GM12878 (cell line): ENCODE measurements around the gene EMC6. TPM values are rescaled to one million over a fixed set of nuclear protein-coding genes. Genes with fewer than 3 reads are reported as not detected.

Experiments
- ATAC-seq: fragments of 200-7000 bp; cut with Tn5 transposase; 3 replicates; pipeline ENCODE4 v1.9.1; 2020; ENCODE audit warnings: mild to moderate bottlenecking, moderate library complexity
- BruUV-seq: library from RNA; stranded (reverse); fragments of 400-500 nt; replicated peaks from 2 replicates; lab custom pipeline; 2021; lab: Mats Ljungman, UMichigan
- CTCF ChIA-PET: fragments of 300-600 bp; sonication (Branson Sonifier 250); formaldehyde crosslinking; extraction: SDS; loops from one replicate; lab custom pipeline; 2021; ENCODE audit warnings: inconsistent platforms; lab: Yijun Ruan, JAX
- POLR2A ChIA-PET: fragments of 350-600 bp; formaldehyde crosslinking; extraction: SDS; loops from one replicate; lab custom pipeline; 2021; ENCODE audit warnings: inconsistent platforms; lab: Charles Lee
- RAD21 ChIA-PET: fragments of 300-600 bp; sonication (Branson Sonifier 250); formaldehyde crosslinking; loops from one replicate; lab custom pipeline; 2023; ENCODE audit warnings: antibody characterized with exemption; ENCODE audit not compliant: unreplicated experiment; lab: Charles Lee
- SMC1A ChIA-PET: fragments of 300-600 bp; sonication (Branson Sonifier 250); formaldehyde crosslinking; loops from one replicate; lab custom pipeline; 2023; ENCODE audit not compliant: unreplicated experiment, uncharacterized antibody; lab: Charles Lee
- DNase-seq: peaks from one replicate; pipeline ENCODE4 v3.0.0-alpha.2; 2011; ENCODE audit warnings: low read depth, low spot score
- FAIRE-seq: peaks from 3 replicates; lab custom pipeline; 2011; peaks lifted over from hg19 to GRCh38; lab: Jason Lieb, UNC
- H2AFZ ChIP-seq: 2 replicates; pipeline ENCODE4 v1.6.0; 2011; ENCODE audit warnings: low read depth, low read length, control low read depth; ENCODE audit not compliant: control insufficient read depth
- H3K27ac ChIP-seq: 2 replicates; pipeline ENCODE4 v1.5.1; 2011; ENCODE audit warnings: control low read depth; ENCODE audit not compliant: control insufficient read depth, insufficient read depth
- H3K27me3 ChIP-seq, 2 experiments: replicated peaks in 1 of 2; 2 replicates each; pipeline versions ENCODE4 v1.6.0 to v1.6.1; 2011; ENCODE audit warnings: low read length in 1 of 2; ENCODE audit not compliant: control insufficient read depth in 2 of 2, insufficient read depth in 2 of 2
- H3K36me3 ChIP-seq, 2 experiments: 2 replicates each; pipeline ENCODE4 v1.5.1; 2011; ENCODE audit warnings: low read length in 1 of 2; ENCODE audit not compliant: control insufficient read depth in 2 of 2, insufficient read depth in 2 of 2
- H3K4me1 ChIP-seq: 2 replicates; pipeline ENCODE4 v1.6.1; 2011; ENCODE audit warnings: mild to moderate bottlenecking, low read length, moderate library complexity, mixed read lengths; ENCODE audit not compliant: control insufficient read depth, insufficient read depth
- H3K4me2 ChIP-seq: 2 replicates; pipeline ENCODE4 v1.6.0; 2011; ENCODE audit warnings: control low read depth; ENCODE audit not compliant: control insufficient read depth, insufficient read depth
- H3K4me3 ChIP-seq: fragments of 200-600 bp; sonication (generic); 2 replicates; pipeline ENCODE4 v1.5.1; 2016
- H3K79me2 ChIP-seq: 2 replicates; pipeline ENCODE4 v1.6.0; 2011; ENCODE audit warnings: low read length; ENCODE audit not compliant: control insufficient read depth, insufficient read depth
- H3K9ac ChIP-seq: 2 replicates; pipeline ENCODE4 v1.8.0; 2011; ENCODE audit warnings: low read length, control low read depth, mixed read lengths; ENCODE audit not compliant: control insufficient read depth, insufficient read depth
- H3K9me3 ChIP-seq: replicated peaks from 3 replicates; pipeline ENCODE4 v1.5.1; 2011; ENCODE audit warnings: mild to moderate bottlenecking, low read length; ENCODE audit not compliant: control insufficient read depth, insufficient read depth
- H4K20me1 ChIP-seq: 2 replicates; pipeline ENCODE4 v1.6.0; 2011; ENCODE audit not compliant: control insufficient read depth, insufficient read depth
- ASH2L ChIP-seq: fragments of 300-600, 200-600 bp; sonication (generic); IDR thresholded peaks from 2 replicates; pipeline ENCODE4 v1.6.1; 2017; ENCODE audit warnings: low read depth, mild to moderate bottlenecking, borderline replicate concordance
- BCL11A ChIP-seq: IDR thresholded peaks from 2 replicates; pipeline ENCODE4 v1.6.1; 2011; ENCODE audit warnings: low read depth, low read length
- CHD2 ChIP-seq: IDR thresholded peaks from 2 replicates; pipeline ENCODE4 v1.6.1; 2011; ENCODE audit warnings: low read depth, low read length, improper control_type of control experiment, borderline replicate concordance
- CREB1 ChIP-seq: IDR thresholded peaks from 2 replicates; pipeline ENCODE4 v1.6.1; 2012; ENCODE audit warnings: low read depth, mild to moderate bottlenecking, inconsistent platforms
- MYB ChIP-seq: fragments of 150-350 bp; IDR thresholded peaks from 2 replicates; pipeline ENCODE4 v1.6.1; 2014; ENCODE audit warnings: mild to moderate bottlenecking, low read depth, low read length, borderline replicate concordance
- NFXL1 ChIP-seq: fragments of 450-650 bp; IDR thresholded peaks from 2 replicates; pipeline ENCODE4 v1.6.1; 2017; ENCODE audit warnings: antibody characterized with exemption, mild to moderate bottlenecking, borderline replicate concordance
- NR2F1 ChIP-seq: fragments of 450-650 bp; conservative IDR thresholded peaks from 2 replicates; pipeline ENCODE4 v1.6.1; 2017; ENCODE audit warnings: mild to moderate bottlenecking
- PAX8 ChIP-seq: fragments of 450-650 bp; IDR thresholded peaks from 2 replicates; pipeline ENCODE4 v1.6.1; 2017; ENCODE audit warnings: mild to moderate bottlenecking, moderate library complexity
- SMAD5 ChIP-seq: IDR thresholded peaks from 2 replicates; pipeline ENCODE4 v1.6.1; 2016; ENCODE audit warnings: antibody characterized with exemption, low read depth
- SREBF2 ChIP-seq: IDR thresholded peaks from 2 replicates; pipeline ENCODE4 v1.6.1; 2012; ENCODE audit warnings: mild to moderate bottlenecking, low read length
- WGBS: methylation state at CpG from one replicate; pipeline ENCODE4 v1.1.6; 2016; ENCODE audit warnings: low lambda C conversion rate; ENCODE audit not compliant: insufficient replicate concordance, insufficient coverage; ENCODE audit errors: missing lambda C conversion rate; 5-methylcytosine and 5-hydroxymethylcytosine counted together
- in situ Hi-C: fragments of 300-500 bp; cut with MboI; formaldehyde crosslinking; loops from 9 replicates; pipeline ENCODE4 v1.14.3; 2018; ENCODE audit warnings: mixed read lengths
- intact Hi-C: fragments of 100-400 bp; cut with micrococcal nuclease; formaldehyde crosslinking; loops from one replicate; pipeline ENCODE4 v1.14.2; 2022; ENCODE audit not compliant: unreplicated experiment
- polyA plus RNA-seq, 11 experiments: library from polyadenylated mRNA; depleted of rRNA in 4 of 11; unstranded in 6 of 11; stranded (reverse) in 5 of 11; fragments of >200 nt; fragmentation: Nextera tagmentation in 4 of 11; fragmentation: Illumina TruSeq in 1 of 11; extraction: Ambion mirVana in 4 of 11; extraction: Trizol in 1 of 11; gene quantifications; 1 replicate in 1 of 11; 2 replicates in 10 of 11; pipeline versions ENCODE4 v1.2.1 to v1.2.3, GENCODE V29; 2011 to 2016; ENCODE audit warnings: inconsistent platforms in 2 of 11, missing spikeins in 2 of 11, low read depth in 1 of 11
- total RNA-seq, 4 experiments: library from RNA; depleted of rRNA in 3 of 4; stranded (reverse); fragments of >200 nt in 3 of 4; fragmentation: Illumina TruSeq in 1 of 4; extraction: Trizol in 1 of 4; gene quantifications; 2 replicates each; pipeline versions ENCODE4 v1.2.1 to v1.2.3, GENCODE V29; 2013 to 2021
- TF ChIP-seq, protein P1 (sequence below): IDR thresholded peaks from 2 replicates; pipeline ENCODE4 v1.6.1; 2012; ENCODE audit warnings: low read depth, low read length, improper control_type of control experiment
- TF ChIP-seq, protein P2 (sequence below): fragments of 450-650 bp; formaldehyde crosslinking; IDR thresholded peaks from 2 replicates; pipeline ENCODE4 v1.4.0; 2020; ENCODE audit warnings: mild to moderate bottlenecking, moderate library complexity
- TF ChIP-seq, protein P3 (sequence below): fragments of 450-650 bp; IDR thresholded peaks from 2 replicates; pipeline ENCODE4 v1.6.1; 2016; ENCODE audit warnings: mild to moderate bottlenecking, moderate library complexity, borderline replicate concordance
- TF ChIP-seq, protein P4 (sequence below): fragments of 450-650 bp; IDR thresholded peaks from 2 replicates; pipeline ENCODE4 v1.6.1; 2017; ENCODE audit warnings: mild to moderate bottlenecking

Gene EMC6
- total and polyA plus RNA-seq, 10 of the 15 experiments (the other 5 are each of a cell fraction or from before 2014, with no cell fraction given): 5.1 to 172 (median 35.9) TPM

DNA sequence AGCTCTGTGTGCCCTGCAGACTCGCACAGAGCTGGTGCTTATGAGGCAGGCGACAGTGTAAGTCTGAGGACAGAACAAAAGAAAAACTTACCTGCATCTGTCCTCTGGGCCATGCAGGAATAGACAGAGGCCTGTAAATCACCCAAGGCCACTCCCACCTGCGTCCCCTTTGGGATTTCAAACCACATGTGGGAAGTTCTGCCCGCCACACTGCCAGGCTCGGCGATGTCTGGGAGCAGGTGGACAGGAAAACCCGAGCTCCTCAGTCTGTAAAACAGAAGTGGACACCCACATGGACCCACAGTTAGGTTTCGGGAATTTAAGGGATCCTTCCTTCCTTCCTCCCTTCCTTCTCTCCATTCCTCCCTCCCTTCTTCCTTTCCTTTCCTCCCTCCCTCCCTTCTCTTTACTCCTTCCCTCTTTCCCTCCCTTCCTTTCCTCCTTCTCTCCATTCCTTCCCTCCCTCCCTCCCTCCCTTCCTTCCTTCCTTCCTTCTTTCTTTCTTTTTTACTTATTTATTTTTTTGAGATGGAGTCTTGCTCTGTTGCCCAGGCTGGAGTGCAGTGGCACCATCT, 47.4 kb upstream of the EMC6 start:
- Histone ChIP-seq H4K20me1 (no peaks in the 10 kb centered on the region), H3K4me2 (no peak overlapping the region), H3K27me3 (no peaks in the 10 kb centered on the region), H2AFZ (no peak overlapping the region), H3K36me3 (peaks cover 19 to 28% of the 10 kb centered on the region in 2 experiments; a peak in 3 of 4 replicates), H3K4me3 (no peak overlapping the region), H3K9me3 (peaks cover 2% of the 10 kb centered on the region; the same call in 1 of the 3 replicates), H3K9ac (no peak overlapping the region), H3K27ac (no peak overlapping the region), H3K4me1 (no peaks in the 10 kb centered on the region), H3K79me2 (no peaks in the 10 kb centered on the region)
- RAD21 ChIA-PET: no interaction called here
- intact Hi-C loops: no loop called here
- no TSS peak for BruUV-seq
- TF ChIP-seq SMAD5 (no peak), NR2F1 (no peak), SREBF2 (no peak), MYB (no peak), NFXL1 (no peak), ASH2L (no peak), PAX8 (no peak), BCL11A (no peak), CHD2 (no peak), CREB1 (no peak)
- TF ChIP-seq, protein P1, sequence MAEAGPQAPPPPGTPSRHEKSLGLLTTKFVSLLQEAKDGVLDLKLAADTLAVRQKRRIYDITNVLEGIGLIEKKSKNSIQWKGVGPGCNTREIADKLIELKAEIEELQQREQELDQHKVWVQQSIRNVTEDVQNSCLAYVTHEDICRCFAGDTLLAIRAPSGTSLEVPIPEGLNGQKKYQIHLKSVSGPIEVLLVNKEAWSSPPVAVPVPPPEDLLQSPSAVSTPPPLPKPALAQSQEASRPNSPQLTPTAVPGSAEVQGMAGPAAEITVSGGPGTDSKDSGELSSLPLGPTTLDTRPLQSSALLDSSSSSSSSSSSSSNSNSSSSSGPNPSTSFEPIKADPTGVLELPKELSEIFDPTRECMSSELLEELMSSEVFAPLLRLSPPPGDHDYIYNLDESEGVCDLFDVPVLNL: no peak
- TF ChIP-seq, protein P2, sequence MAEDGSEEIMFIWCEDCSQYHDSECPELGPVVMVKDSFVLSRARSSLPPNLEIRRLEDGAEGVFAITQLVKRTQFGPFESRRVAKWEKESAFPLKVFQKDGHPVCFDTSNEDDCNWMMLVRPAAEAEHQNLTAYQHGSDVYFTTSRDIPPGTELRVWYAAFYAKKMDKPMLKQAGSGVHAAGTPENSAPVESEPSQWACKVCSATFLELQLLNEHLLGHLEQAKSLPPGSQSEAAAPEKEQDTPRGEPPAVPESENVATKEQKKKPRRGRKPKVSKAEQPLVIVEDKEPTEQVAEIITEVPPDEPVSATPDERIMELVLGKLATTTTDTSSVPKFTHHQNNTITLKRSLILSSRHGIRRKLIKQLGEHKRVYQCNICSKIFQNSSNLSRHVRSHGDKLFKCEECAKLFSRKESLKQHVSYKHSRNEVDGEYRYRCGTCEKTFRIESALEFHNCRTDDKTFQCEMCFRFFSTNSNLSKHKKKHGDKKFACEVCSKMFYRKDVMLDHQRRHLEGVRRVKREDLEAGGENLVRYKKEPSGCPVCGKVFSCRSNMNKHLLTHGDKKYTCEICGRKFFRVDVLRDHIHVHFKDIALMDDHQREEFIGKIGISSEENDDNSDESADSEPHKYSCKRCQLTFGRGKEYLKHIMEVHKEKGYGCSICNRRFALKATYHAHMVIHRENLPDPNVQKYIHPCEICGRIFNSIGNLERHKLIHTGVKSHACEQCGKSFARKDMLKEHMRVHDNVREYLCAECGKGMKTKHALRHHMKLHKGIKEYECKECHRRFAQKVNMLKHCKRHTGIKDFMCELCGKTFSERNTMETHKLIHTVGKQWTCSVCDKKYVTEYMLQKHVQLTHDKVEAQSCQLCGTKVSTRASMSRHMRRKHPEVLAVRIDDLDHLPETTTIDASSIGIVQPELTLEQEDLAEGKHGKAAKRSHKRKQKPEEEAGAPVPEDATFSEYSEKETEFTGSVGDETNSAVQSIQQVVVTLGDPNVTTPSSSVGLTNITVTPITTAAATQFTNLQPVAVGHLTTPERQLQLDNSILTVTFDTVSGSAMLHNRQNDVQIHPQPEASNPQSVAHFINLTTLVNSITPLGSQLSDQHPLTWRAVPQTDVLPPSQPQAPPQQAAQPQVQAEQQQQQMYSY: no peak
- TF ChIP-seq, protein P3, sequence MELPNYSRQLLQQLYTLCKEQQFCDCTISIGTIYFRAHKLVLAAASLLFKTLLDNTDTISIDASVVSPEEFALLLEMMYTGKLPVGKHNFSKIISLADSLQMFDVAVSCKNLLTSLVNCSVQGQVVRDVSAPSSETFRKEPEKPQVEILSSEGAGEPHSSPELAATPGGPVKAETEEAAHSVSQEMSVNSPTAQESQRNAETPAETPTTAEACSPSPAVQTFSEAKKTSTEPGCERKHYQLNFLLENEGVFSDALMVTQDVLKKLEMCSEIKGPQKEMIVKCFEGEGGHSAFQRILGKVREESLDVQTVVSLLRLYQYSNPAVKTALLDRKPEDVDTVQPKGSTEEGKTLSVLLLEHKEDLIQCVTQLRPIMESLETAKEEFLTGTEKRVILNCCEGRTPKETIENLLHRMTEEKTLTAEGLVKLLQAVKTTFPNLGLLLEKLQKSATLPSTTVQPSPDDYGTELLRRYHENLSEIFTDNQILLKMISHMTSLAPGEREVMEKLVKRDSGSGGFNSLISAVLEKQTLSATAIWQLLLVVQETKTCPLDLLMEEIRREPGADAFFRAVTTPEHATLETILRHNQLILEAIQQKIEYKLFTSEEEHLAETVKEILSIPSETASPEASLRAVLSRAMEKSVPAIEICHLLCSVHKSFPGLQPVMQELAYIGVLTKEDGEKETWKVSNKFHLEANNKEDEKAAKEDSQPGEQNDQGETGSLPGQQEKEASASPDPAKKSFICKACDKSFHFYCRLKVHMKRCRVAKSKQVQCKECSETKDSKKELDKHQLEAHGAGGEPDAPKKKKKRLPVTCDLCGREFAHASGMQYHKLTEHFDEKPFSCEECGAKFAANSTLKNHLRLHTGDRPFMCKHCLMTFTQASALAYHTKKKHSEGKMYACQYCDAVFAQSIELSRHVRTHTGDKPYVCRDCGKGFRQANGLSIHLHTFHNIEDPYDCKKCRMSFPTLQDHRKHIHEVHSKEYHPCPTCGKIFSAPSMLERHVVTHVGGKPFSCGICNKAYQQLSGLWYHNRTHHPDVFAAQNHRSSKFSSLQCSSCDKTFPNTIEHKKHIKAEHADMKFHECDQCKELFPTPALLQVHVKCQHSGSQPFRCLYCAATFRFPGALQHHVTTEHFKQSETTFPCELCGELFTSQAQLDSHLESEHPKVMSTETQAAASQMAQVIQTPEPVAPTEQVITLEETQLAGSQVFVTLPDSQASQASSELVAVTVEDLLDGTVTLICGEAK: no peak
- TF ChIP-seq, protein P4, sequence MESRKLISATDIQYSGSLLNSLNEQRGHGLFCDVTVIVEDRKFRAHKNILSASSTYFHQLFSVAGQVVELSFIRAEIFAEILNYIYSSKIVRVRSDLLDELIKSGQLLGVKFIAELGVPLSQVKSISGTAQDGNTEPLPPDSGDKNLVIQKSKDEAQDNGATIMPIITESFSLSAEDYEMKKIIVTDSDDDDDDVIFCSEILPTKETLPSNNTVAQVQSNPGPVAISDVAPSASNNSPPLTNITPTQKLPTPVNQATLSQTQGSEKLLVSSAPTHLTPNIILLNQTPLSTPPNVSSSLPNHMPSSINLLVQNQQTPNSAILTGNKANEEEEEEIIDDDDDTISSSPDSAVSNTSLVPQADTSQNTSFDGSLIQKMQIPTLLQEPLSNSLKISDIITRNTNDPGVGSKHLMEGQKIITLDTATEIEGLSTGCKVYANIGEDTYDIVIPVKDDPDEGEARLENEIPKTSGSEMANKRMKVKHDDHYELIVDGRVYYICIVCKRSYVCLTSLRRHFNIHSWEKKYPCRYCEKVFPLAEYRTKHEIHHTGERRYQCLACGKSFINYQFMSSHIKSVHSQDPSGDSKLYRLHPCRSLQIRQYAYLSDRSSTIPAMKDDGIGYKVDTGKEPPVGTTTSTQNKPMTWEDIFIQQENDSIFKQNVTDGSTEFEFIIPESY: no peak
- no peak for ATAC-seq
- CTCF ChIA-PET: interaction anchor here (1.2 to 2.4 kb wide), 2 partner anchors 19 to 24 kb away, joined by 3 to 9 read pairs; no protein-coding TSS in a partner anchor
- in situ Hi-C loops: no loop called here
- DNase-seq: no peak
- WGBS: 83% methylated on average over 8 of the region's 8 CpGs
- no peak for FAIRE-seq
- SMC1A ChIA-PET: no interaction called here
- POLR2A ChIA-PET: no interaction called here
